HG03139 (cell line): ENCODE measurements around the gene CACNA1F.
"Not testable (repeated sequence)": the region's sequence is repeated elsewhere in the genome, so short reads cannot be mapped to it uniquely, and the experiment has no call there.

Experiments used
- ATAC-seq: cut with Tn5 transposase; IDR thresholded peaks from one replicate; pipeline ENCODE4 v1.9.1; 2021; ENCODE audit not compliant: unreplicated experiment

CACNA1F gene

GRCh38 chrX:49177873-49178480 lies 55.2 kb downstream of the CACNA1F start:
- ATAC-seq, result no peak

GRCh38 chrX:49177338-49177833 lies 55.8 kb downstream of the CACNA1F start:
- no peak for ATAC-seq

GRCh38 chrX:49176421-49177326 lies 56.5 kb downstream of the CACNA1F start:
- no peak for ATAC-seq

GRCh38 chrX:49175435-49176274 lies 57.5 kb downstream of the CACNA1F start:
- no peak for ATAC-seq

- no peak for ATAC-seq
Observed at GRCh38 chrX:49174723-49175122, 58.4 kb downstream of the CACNA1F start.

- not testable (repeated sequence) for ATAC-seq
Observed at GRCh38 chrX:49173544-49173943, 59.6 kb downstream of the CACNA1F start.

- ATAC-seq, result peak; percentile 64
Observed at GRCh38 chrX:49172280-49172780, 60.8 kb downstream of the CACNA1F start.

GRCh38 chrX:49171752-49172279 lies 61.3 kb downstream of the CACNA1F start, which contains the start of gene PLP2:
PLP2 (plus strand) TSS chrX:49171898; CDS start chrX:49172001, 103 bp downstream.
- ATAC-seq, result peak; percentile 40

GRCh38 chrX:49167740-49168108 lies 65.4 kb downstream of the CACNA1F start:
- no peak for ATAC-seq

- ATAC-seq, result no peak
Observed at GRCh38 chrX:49166914-49167739, 66.0 kb downstream of the CACNA1F start.

GRCh38 chrX:49165901-49166881 lies 66.9 kb downstream of the CACNA1F start:
- no peak for ATAC-seq

- no peak for ATAC-seq
Observed at GRCh38 chrX:49164589-49165360, 68.4 kb downstream of the CACNA1F start.

GRCh38 chrX:49163555-49164419 lies 69.4 kb downstream of the CACNA1F start:
- ATAC-seq, result peak; percentile 41

GRCh38 chrX:49162620-49163019 lies 70.5 kb downstream of the CACNA1F start, which contains the start of gene MAGIX:
MAGIX (plus strand) TSS chrX:49162758; CDS start chrX:49162890, 132 bp downstream.
- ATAC-seq, result no peak

GRCh38 chrX:49161632-49162031 lies 71.5 kb downstream of the CACNA1F start:
- ATAC-seq, result no peak

- ATAC-seq, result no peak
Observed at GRCh38 chrX:49160908-49161307, 72.2 kb downstream of the CACNA1F start.

- ATAC-seq, result no peak
Observed at GRCh38 chrX:49157194-49157593, 75.9 kb downstream of the CACNA1F start.
